Measurements from ENCODE around the gene PARD6G. TPM values are rescaled to one million over a fixed set of nuclear protein-coding genes. Genes with fewer than 3 reads are reported as not detected.
A peak's percentile ranks its signal among the peaks of the same experiment; 100 is the strongest.

The PARD6G gene
- total and polyA plus RNA-seq, 2 experiments from 2014 or later: 6.9 to 18.5 TPM

GRCh38 chr18:80135136-80135535 lies 112.2 kb downstream of the PARD6G start (continued):
- TF ChIP-seq ZNF114 (CRISPR knock-in tag; IDR thresholded peaks at IDR 0.05): no peak
- TF ChIP-seq ETS1 (IDR thresholded peaks at IDR 0.05): no peak
- no peak for TF ChIP-seq CTCF (conservative IDR thresholded peaks at IDR 0.05; ENCODE audit: low read depth in 2 of 2)
- no peak for TF ChIP-seq CREB1 (CRISPR knock-in tag; IDR thresholded peaks at IDR 0.05; ENCODE audit: low read depth)
- TF ChIP-seq EZH2phosphoT487 (IDR thresholded peaks at IDR 0.05; ENCODE audit: unreplicated experiment): no peak
- TF ChIP-seq STAT1 (IDR thresholded peaks at IDR 0.05; ENCODE audit: unreplicated experiment): no peak

GRCh38 chr18:80133124-80133523 lies 114.2 kb downstream of the PARD6G start:
- TF ChIP-seq EZH2phosphoT487 (IDR thresholded peaks at IDR 0.05; ENCODE audit: unreplicated experiment) (no peak), POLR2AphosphoS5 (IDR thresholded peaks at IDR 0.05; ENCODE audit: low read depth) (no peak), EZH2 (IDR thresholded peaks at IDR 0.05; ENCODE audit: low read depth, unreplicated experiment) (no peak), CTCF (conservative IDR thresholded peaks at IDR 0.05; ENCODE audit: low read depth in 2 of 2) (no peak), REST (IDR thresholded peaks at IDR 0.05; ENCODE audit: unreplicated experiment) (no peak)
- no peaks in the 10 kb centered on the region for H3K9me3 Mint-ChIP-seq
- H3K4me1 Mint-ChIP-seq: peaks cover 20% of the 10 kb centered on the region

More at GRCh38 chr18:80133124-80133523, 114.2 kb downstream of the PARD6G start:
- H3K27ac Mint-ChIP-seq: peak overlapping the region; percentile 26; the same call in 1 of the 2 replicates
- Histone ChIP-seq H3K36me3 (ENCODE audit: insufficient read depth) (peaks cover 22% of the 10 kb centered on the region), H3K79me2 (replicated peaks; ENCODE audit: insufficient read depth) (peaks cover 79% of the 10 kb centered on the region), H3K9me2 (ENCODE audit: insufficient read depth) (no peaks in the 10 kb centered on the region), H4K20me1 (replicated peaks; ENCODE audit: insufficient read depth) (peaks cover 41% of the 10 kb centered on the region), H3K27me3 (ENCODE audit: insufficient read depth) (no peaks in the 10 kb centered on the region), H3K4me1 (ENCODE audit: insufficient read depth) (peaks cover 16% of the 10 kb centered on the region), H3K27ac (ENCODE audit: low read depth) (no peak overlapping the region), H3F3A (replicated peaks; ENCODE audit: low read depth) (no peaks in the 10 kb centered on the region), H2AFZ (no peak overlapping the region), H3K4me3 (no peak overlapping the region), H3K4me2 (no peak overlapping the region)
- peaks cover 61% of the 10 kb centered on the region for H3K36me3 Mint-ChIP-seq (ENCODE audit: low read depth)
- peaks cover 3% of the 10 kb centered on the region for H3K27me3 Mint-ChIP-seq (ENCODE audit: insufficient read depth, low read depth, poor library complexity)
- no peak for DNase-seq (ENCODE audit: low spot score)
- no peak for ATAC-seq
- H3K4me3 Mint-ChIP-seq: no peak overlapping the region
